Measurements from ENCODE around the gene CIB1. TPM values are rescaled to one million over a fixed set of nuclear protein-coding genes. Genes with fewer than 3 reads are reported as not detected.
A peak's percentile ranks its signal among the peaks of the same experiment; 100 is the strongest.

The CIB1 gene
- total and polyA plus RNA-seq, 2 experiments from 2014 or later: 53.3 to 163 TPM

GRCh38 chr15:90191794-90192509 is 41.8 kb downstream of the CIB1 start:
- Histone ChIP-seq H3K9me2 (replicated peaks; ENCODE audit: insufficient read depth) (no peaks in the 10 kb centered on the region), H3K4me1 (ENCODE audit: insufficient read depth) (peaks cover 27% of the 10 kb centered on the region), H4K20me1 (ENCODE audit: insufficient read depth, poor library complexity, severe bottlenecking) (no peaks in the 10 kb centered on the region), H3K36me3 (replicated peaks; ENCODE audit: insufficient read depth, low read depth) (no peaks in the 10 kb centered on the region), H3K4me2 (peak overlapping the region; percentile 55), H3K79me2 (peaks cover 43% of the 10 kb centered on the region), H3K27me3 (no peaks in the 10 kb centered on the region), H3K4me3 (no peak overlapping the region), H3K27ac (peak overlapping the region; percentile 66), H2AFZ (no peak overlapping the region), H3K9me3 (ENCODE audit: low read depth) (no peaks in the 10 kb centered on the region)
- peak; percentile 89 for DNase-seq (ENCODE audit: low spot score)
- no peak for TF ChIP-seq EZH2 (IDR thresholded peaks at IDR 0.05; ENCODE audit: borderline replicate concordance)
- TF ChIP-seq, protein P1, sequence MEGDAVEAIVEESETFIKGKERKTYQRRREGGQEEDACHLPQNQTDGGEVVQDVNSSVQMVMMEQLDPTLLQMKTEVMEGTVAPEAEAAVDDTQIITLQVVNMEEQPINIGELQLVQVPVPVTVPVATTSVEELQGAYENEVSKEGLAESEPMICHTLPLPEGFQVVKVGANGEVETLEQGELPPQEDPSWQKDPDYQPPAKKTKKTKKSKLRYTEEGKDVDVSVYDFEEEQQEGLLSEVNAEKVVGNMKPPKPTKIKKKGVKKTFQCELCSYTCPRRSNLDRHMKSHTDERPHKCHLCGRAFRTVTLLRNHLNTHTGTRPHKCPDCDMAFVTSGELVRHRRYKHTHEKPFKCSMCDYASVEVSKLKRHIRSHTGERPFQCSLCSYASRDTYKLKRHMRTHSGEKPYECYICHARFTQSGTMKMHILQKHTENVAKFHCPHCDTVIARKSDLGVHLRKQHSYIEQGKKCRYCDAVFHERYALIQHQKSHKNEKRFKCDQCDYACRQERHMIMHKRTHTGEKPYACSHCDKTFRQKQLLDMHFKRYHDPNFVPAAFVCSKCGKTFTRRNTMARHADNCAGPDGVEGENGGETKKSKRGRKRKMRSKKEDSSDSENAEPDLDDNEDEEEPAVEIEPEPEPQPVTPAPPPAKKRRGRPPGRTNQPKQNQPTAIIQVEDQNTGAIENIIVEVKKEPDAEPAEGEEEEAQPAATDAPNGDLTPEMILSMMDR (IDR thresholded peaks at IDR 0.05; ENCODE audit: poor library complexity): no peak
- no peak for TF ChIP-seq EZH2phosphoT487 (IDR thresholded peaks at IDR 0.05; ENCODE audit: low read depth, severe bottlenecking, unreplicated experiment)
- 69% methylated on average over 7 of the region's 7 CpGs for WGBS (ENCODE audit: low lambda C conversion rate, missing lambda C conversion rate)

DNA sequence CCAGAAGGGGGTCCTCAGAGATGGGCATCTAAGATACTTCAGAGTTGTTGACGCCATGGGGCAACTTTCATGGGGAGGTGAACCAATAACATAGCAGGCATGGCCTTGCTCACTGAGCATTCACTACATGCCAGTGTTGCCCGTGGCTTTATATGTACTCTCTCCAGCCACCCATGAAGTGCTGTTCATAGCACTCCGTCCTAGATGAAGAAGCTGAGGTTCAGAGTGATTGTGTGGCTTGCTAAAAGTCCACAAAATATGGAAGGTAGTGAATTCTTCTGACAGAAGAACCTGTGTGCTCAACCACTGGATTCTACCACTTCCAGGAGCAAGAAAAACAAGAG is 42.4 kb downstream of the CIB1 start:
- TF ChIP-seq EZH2 (IDR thresholded peaks at IDR 0.05; ENCODE audit: borderline replicate concordance): no peak
- no peak for TF ChIP-seq EZH2phosphoT487 (IDR thresholded peaks at IDR 0.05; ENCODE audit: low read depth, severe bottlenecking, unreplicated experiment)
- TF ChIP-seq, protein P1 (IDR thresholded peaks at IDR 0.05; ENCODE audit: poor library complexity): no peak
- Histone ChIP-seq H3K9me2 (replicated peaks; ENCODE audit: insufficient read depth) (no peaks in the 10 kb centered on the region), H3K4me2 (no peak overlapping the region), H4K20me1 (ENCODE audit: insufficient read depth, poor library complexity, severe bottlenecking) (no peaks in the 10 kb centered on the region), H3K36me3 (replicated peaks; ENCODE audit: insufficient read depth, low read depth) (no peaks in the 10 kb centered on the region), H2AFZ (no peak overlapping the region), H3K27ac (peak overlapping the region; percentile 66), H3K4me1 (ENCODE audit: insufficient read depth) (peaks cover 27% of the 10 kb centered on the region), H3K9me3 (ENCODE audit: low read depth) (no peaks in the 10 kb centered on the region), H3K27me3 (no peaks in the 10 kb centered on the region), H3K4me3 (no peak overlapping the region), H3K79me2 (peaks cover 43% of the 10 kb centered on the region)
- DNase-seq (ENCODE audit: low spot score): no peak
- 83% methylated on average over 3 of the region's 3 CpGs for WGBS (ENCODE audit: low lambda C conversion rate, missing lambda C conversion rate)

- Histone ChIP-seq H3K79me2 (peaks cover 47% of the 10 kb centered on the region), H3K9me3 (ENCODE audit: low read depth) (no peaks in the 10 kb centered on the region), H3K27me3 (no peaks in the 10 kb centered on the region), H3K27ac (peak overlapping the region; percentile 66), H3K4me3 (no peak overlapping the region), H4K20me1 (ENCODE audit: insufficient read depth, poor library complexity, severe bottlenecking) (no peaks in the 10 kb centered on the region), H3K36me3 (replicated peaks; ENCODE audit: insufficient read depth, low read depth) (no peaks in the 10 kb centered on the region), H2AFZ (no peak overlapping the region), H3K4me1 (ENCODE audit: insufficient read depth) (peaks cover 27% of the 10 kb centered on the region), H3K9me2 (replicated peaks; ENCODE audit: insufficient read depth) (no peaks in the 10 kb centered on the region), H3K4me2 (no peak overlapping the region)
- DNase-seq (ENCODE audit: low spot score): no peak
- TF ChIP-seq EZH2phosphoT487 (IDR thresholded peaks at IDR 0.05; ENCODE audit: low read depth, severe bottlenecking, unreplicated experiment) (no peak), EZH2 (IDR thresholded peaks at IDR 0.05; ENCODE audit: borderline replicate concordance) (no peak)
- TF ChIP-seq, protein P1 (IDR thresholded peaks at IDR 0.05; ENCODE audit: poor library complexity): no peak
- WGBS (ENCODE audit: low lambda C conversion rate, missing lambda C conversion rate): 90% methylated on average over 10 of the region's 10 CpGs
Measured at GRCh38 chr15:90190606-90191343, 43.0 kb downstream of the CIB1 start.
